ENCODE data around the gene RNU6-9.
A peak's percentile ranks its signal among the peaks of the same experiment; 100 is the strongest.

RNU6-9 gene

DNA sequence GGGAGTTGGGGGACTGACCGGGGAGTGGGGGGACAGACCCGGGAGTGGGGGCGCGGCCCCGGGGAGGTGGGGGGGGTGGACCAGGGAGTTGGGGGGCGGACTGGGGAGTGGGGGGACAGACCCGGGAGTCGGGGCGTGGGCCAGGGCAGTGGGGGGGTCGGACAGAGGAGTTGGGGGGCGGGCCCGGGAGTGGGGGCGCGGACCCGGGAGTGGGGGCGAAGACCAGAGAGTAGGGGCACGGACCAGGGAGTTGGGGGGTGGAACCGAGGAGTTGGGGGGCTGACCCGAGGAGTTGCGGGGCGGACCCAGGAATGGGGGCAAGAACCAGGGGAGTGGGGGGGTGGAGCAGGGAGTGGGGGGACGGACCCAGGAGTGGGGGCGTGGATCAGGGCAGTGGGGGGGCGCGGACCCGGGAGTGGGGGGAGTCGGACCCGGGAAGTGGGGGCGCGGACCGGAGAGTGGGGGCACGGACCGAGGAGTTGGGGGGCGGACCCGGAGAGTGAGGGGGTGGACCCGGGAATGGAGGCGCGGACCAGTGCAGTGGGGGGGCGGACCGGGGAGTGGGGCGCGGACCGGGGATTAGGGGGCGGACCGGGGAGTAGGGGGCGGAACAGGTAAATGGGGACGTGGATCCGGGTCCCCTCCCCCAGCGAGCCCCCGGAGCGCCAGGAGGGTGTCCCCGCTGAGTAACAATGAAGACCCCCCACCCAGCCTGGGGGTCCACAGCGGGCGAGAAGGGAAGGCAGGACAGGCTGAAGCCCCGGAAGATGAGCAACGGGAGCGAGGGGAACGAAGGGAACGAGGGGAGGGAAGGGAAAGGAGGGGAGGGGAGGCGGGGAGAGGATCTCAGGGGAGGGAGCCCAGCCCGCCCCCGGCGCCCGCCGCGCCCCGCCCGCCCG lies 19.1 kb downstream of the RNU6-9 start:
- Mint-ChIP-seq H3K36me3 (peaks cover 13% of the 10 kb centered on the region), H3K27ac (peak overlapping the region; percentile 92), H3K4me3 (peak overlapping the region; percentile 99), H3K4me1 (peaks cover 42% of the 10 kb centered on the region), H3K9me3 (no peaks in the 10 kb centered on the region), H3K27me3 (no peaks in the 10 kb centered on the region)
- ATAC-seq, result peak; percentile 4

DNA sequence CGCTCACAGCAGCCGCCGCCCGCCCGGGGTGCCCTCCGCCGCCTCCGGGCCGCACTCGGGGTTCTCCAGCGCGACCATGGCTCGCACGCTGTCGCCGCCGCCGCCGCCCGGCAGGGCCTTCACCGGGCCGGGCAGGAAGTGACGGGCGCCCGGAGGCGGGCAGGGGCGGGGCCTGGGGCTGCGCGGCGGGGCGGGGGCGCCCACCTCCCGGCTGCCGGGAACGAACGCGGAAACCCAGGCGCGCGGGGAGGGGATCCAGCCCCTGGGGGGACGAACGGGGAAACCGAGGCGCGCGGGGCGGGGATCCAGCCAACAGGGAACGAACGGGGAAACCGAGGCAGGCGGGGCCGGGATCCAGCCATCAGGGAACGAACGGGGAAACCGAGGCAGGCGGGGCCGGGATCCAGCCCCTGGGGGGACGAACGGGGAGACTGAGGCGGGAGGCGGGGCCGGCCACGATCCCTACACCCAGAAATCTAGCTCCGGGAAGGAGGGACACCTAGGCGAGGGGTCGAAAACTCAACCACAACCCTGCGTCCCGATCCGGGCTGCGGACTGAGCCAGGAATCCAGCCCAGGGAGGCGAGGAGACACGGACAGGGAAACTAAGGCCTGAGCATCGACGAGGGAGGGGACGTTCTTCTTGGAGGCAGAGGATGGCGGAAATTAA lies 19.9 kb downstream of the RNU6-9 start, which contains the start of gene R3HDM4:
Gene R3HDM4, minus strand, starts transcription at position 140 of the 669 bp plus-strand sequence. Its CDS starts 62 bp downstream, at position 78.
- peak; percentile 78 for ATAC-seq
- Mint-ChIP-seq H3K9me3 (no peaks in the 10 kb centered on the region), H3K36me3 (peaks cover 13% of the 10 kb centered on the region), H3K27me3 (no peaks in the 10 kb centered on the region), H3K4me3 (peak within 1 kb of the TSS; percentile 99), H3K4me1 (peaks cover 40% of the 10 kb centered on the region), H3K27ac (peak within 1 kb of the TSS; percentile 92)

DNA sequence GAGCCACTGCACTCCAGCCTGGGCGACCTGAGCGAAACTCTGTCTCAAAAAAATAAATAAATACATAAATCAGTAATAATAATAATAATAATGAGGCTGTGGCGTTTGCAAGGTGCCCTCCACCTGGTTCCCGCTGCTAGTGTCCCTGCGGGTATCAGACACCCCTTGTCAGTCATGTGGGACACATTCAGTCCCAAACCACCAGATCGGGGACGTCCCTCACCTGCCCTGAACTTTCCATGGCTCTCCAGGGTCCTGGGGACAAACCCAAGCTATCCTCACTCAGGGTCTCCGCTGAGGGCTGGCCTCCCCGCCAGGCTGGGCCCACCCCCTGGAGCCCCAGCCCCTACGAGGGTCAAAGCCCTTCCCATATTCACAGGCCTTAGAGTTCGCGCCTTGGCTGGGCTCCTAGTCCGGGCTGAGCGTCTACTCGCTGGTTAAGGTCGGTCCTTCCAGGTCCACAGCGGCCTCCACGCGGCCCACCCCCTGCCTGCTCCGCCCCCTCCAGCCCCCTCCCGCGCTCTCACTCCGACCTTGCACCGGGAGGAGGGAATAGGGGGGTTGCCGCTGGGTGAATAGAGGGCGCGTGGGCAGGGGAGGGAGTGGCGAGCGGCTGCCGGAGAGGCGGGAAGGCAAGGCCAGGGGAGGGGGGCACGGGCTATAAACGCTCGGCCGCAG lies 23.5 kb downstream of the RNU6-9 start:
- Mint-ChIP-seq H3K9me3 (no peaks in the 10 kb centered on the region), H3K36me3 (peaks cover 5% of the 10 kb centered on the region), H3K4me1 (peaks cover 41% of the 10 kb centered on the region), H3K27me3 (no peaks in the 10 kb centered on the region), H3K4me3 (peak overlapping the region; percentile 39), H3K27ac (no peak overlapping the region)
- no peak for ATAC-seq

DNA sequence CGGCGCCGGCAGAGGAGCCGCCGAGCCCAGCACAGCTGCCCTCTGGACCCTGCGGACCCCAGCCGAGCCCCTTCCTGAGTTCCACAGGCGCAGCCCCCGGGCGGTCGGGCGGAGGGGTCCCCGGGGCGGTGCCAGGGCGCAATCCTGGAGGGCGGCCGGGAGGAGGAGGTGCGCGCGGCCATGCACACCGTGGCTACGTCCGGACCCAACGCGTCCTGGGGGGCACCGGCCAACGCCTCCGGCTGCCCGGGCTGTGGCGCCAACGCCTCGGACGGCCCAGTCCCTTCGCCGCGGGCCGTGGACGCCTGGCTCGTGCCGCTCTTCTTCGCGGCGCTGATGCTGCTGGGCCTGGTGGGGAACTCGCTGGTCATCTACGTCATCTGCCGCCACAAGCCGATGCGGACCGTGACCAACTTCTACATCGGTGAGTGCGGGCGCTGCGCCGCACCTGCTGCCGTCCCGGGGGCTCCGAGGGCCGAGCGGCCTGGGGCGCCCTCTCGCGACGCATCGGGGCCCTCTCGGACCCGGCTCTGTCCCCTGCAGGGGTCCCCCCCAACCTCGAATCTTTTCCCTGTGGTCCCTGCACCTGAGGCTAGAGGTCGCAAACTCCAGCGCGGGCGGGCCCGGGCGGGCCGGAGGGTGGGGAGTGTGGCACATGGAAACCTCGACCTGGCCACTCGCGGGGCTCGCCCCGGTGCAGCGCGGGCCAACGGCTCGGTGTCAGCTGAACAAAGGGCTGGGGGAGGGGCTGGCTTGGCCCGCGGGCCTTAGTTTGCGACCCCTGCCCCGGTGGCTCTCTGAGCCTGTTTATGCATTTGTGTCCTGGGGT lies 24.3 kb downstream of the RNU6-9 start, which contains the start of gene KISS1R:
Gene KISS1R, plus strand, starts transcription at position 11 of the 829 bp plus-strand sequence. Its CDS starts 170 bp downstream, at position 181.
- Mint-ChIP-seq H3K36me3 (peaks cover 4% of the 10 kb centered on the region), H3K9me3 (no peaks in the 10 kb centered on the region), H3K4me1 (peaks cover 46% of the 10 kb centered on the region), H3K4me3 (peak within 1 kb of the TSS; percentile 60), H3K27me3 (no peaks in the 10 kb centered on the region), H3K27ac (peak within 1 kb of the TSS; percentile 69)
- peak; percentile 32 for ATAC-seq

DNA sequence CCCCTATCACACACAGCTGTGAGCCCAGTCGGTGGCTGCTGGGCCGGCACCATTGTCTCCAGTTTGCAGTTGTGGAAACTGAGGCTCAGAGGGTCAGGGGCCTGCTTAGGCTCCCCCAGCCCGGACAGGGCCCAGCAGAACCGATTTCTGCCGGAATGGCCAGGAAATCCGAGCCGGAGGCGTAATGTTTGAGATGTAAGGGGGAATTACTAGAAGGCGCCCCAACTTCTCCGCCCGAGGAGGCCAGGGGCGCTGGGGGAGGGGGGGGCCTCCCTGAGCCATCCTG lies 24.8 kb downstream of the RNU6-9 start:
- no peak for ATAC-seq
- Mint-ChIP-seq H3K27ac (peak overlapping the region; percentile 69), H3K27me3 (no peaks in the 10 kb centered on the region), H3K9me3 (no peaks in the 10 kb centered on the region), H3K36me3 (no peaks in the 10 kb centered on the region), H3K4me3 (peak overlapping the region; percentile 60), H3K4me1 (peaks cover 46% of the 10 kb centered on the region)

DNA sequence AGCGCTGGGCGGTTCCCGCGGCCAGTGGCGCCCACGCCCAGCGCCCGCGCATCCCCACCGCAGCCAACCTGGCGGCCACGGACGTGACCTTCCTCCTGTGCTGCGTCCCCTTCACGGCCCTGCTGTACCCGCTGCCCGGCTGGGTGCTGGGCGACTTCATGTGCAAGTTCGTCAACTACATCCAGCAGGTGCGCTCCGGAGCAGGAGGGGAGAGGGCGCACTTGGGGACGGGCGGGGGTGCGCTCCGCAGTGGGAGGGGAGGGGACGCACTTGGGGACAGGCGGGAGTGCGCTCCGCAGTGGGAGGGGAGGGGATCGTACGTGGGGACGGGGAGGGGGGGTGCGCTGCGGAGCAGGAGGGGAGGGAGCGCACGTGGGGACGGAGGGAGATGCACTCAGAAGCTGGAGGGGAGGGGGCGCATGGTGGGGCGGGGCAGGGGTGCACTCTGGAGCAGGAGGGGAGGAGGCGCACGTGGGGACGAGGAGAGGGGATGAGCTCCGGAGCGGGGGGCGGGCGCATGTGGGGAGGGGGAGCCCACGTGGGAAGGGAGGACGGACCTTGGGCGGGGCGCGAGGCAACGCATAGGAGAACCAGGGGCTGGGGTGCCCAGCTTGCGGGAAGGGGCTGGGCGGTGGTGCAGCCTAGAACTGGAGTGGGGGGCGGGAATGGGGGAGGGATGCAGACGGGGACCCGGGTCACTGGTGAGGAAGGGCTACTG lies 25.4 kb downstream of the RNU6-9 start:
- ATAC-seq, result no peak
- peaks cover 43% of the 10 kb centered on the region for H3K4me1 Mint-ChIP-seq
- H3K4me3 Mint-ChIP-seq, result peak overlapping the region; percentile 75
- no peaks in the 10 kb centered on the region for H3K27me3 Mint-ChIP-seq
- H3K27ac Mint-ChIP-seq, result peak overlapping the region; percentile 69
- H3K36me3 Mint-ChIP-seq, result no peaks in the 10 kb centered on the region
- no peaks in the 10 kb centered on the region for H3K9me3 Mint-ChIP-seq

DNA sequence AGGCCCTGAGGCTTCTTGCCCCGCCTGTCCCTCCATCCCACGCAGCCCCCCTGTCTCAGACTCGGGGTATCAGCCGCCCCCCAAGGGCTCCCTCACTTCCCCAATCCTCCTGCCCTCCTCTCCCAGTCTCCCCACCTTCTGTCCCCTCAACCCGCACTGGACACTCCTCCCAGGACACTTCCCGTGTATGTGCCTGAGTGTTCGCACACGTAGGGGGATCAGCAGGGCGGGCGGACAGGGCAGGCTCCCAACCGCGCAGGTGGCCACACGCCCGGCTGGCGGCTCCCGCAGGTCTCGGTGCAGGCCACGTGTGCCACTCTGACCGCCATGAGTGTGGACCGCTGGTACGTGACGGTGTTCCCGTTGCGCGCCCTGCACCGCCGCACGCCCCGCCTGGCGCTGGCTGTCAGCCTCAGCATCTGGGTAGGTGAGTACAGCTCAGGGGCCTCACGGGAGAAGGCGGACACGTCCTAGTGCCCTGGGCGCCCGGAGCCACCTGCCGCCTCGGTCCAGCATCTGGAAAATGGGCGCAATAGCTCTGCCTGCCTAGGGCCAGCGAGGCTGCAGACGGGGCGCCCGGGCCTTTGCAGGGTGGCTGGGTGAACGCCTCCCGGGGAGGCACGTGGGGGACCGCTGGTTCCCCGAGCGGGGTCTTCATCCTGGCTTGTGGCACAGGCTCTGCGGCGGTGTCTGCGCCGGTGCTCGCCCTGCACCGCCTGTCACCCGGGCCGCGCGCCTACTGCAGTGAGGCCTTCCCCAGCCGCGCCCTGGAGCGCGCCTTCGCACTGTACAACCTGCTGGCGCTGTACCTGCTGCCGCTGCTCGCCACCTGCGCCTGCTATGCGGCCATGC lies 26.1 kb downstream of the RNU6-9 start:
- peaks cover 45% of the 10 kb centered on the region for H3K4me1 Mint-ChIP-seq
- no peaks in the 10 kb centered on the region for H3K9me3 Mint-ChIP-seq
- ATAC-seq, result peak; percentile 49
- peak overlapping the region; percentile 60 for H3K4me3 Mint-ChIP-seq
- H3K36me3 Mint-ChIP-seq, result no peaks in the 10 kb centered on the region
- H3K27me3 Mint-ChIP-seq, result no peaks in the 10 kb centered on the region
- peak overlapping the region; percentile 69 for H3K27ac Mint-ChIP-seq

DNA sequence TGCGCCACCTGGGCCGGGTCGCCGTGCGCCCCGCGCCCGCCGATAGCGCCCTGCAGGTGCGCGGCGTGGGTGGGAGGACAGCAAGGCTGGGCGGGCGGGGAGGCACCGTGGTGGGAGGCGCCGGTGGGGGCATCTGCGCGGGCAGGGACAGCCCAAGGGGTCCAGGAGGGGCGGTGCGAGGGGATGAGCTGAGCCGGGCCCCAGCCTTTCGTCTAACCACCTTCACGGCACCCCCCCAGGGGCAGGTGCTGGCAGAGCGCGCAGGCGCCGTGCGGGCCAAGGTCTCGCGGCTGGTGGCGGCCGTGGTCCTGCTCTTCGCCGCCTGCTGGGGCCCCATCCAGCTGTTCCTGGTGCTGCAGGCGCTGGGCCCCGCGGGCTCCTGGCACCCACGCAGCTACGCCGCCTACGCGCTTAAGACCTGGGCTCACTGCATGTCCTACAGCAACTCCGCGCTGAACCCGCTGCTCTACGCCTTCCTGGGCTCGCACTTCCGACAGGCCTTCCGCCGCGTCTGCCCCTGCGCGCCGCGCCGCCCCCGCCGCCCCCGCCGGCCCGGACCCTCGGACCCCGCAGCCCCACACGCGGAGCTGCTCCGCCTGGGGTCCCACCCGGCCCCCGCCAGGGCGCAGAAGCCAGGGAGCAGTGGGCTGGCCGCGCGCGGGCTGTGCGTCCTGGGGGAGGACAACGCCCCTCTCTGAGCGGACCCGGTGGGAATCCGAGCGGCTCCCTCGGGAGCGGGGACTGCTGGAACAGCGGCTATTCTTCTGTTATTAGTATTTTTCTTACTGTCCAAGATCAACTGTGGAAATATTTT lies 27.0 kb downstream of the RNU6-9 start:
- no peaks in the 10 kb centered on the region for H3K9me3 Mint-ChIP-seq
- H3K4me3 Mint-ChIP-seq, result peak overlapping the region; percentile 71
- no peaks in the 10 kb centered on the region for H3K27me3 Mint-ChIP-seq
- H3K27ac Mint-ChIP-seq, result peak overlapping the region; percentile 69
- ATAC-seq, result peak; percentile 69
- H3K4me1 Mint-ChIP-seq, result peaks cover 45% of the 10 kb centered on the region
- no peaks in the 10 kb centered on the region for H3K36me3 Mint-ChIP-seq

DNA sequence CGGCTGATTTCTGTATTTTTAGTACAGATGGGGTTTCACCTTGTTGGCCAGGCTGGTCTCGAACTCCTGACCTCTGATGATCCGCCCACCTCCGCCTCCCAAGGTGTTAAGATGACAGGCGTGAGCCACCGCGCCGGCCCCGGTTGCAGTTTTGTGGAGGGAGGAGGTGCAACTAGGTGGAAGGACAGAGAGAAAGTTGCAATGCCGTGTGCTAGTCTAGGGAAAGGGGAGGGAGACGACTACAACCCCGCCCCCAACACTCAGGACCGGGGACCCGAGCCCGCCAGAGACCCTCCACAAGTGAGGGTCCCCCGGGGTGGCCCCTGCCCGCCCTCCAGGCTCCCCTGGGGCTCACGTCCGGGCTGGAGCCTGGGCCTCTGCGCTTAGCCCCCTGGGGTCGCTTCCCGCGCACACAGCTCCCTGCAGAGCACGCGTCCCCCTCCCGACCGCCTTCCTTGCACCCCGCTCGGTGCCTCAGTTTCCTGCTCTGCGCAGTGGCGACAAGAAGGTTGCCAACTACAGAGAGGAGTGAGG lies 31.3 kb downstream of the RNU6-9 start:
- H3K4me3 Mint-ChIP-seq, result peak overlapping the region; percentile 91
- H3K4me1 Mint-ChIP-seq, result peaks cover 34% of the 10 kb centered on the region
- H3K27ac Mint-ChIP-seq, result peak overlapping the region; percentile 89
- ATAC-seq, result no peak
- H3K36me3 Mint-ChIP-seq, result no peaks in the 10 kb centered on the region
- no peaks in the 10 kb centered on the region for H3K9me3 Mint-ChIP-seq
- H3K27me3 Mint-ChIP-seq, result no peaks in the 10 kb centered on the region

DNA sequence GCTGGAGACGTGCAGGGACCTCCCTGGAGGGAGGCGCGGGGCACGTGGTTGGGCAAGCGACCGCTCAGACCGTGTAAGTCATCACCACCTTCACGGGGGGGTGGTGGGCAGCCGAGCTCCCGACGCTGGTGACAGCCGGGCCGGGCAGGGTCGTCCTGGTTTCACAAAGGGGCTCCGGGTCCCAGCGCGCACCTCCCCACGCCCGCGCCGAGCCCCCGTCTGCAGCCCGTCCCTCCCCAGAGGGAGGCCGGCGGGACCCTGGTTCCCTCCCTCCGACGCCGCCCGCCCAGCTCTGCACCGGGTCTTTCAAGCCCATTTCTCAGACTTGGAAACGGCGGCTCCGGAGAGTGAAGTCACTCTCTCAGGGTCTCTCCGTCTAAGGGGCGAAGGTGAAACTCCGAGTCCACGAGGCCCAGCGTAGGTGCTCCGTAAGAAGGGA lies 31.8 kb downstream of the RNU6-9 start:
- Mint-ChIP-seq H3K4me3 (peak overlapping the region; percentile 91), H3K36me3 (peaks cover 5% of the 10 kb centered on the region), H3K27me3 (no peaks in the 10 kb centered on the region), H3K4me1 (peaks cover 39% of the 10 kb centered on the region), H3K9me3 (no peaks in the 10 kb centered on the region), H3K27ac (peak overlapping the region; percentile 89)
- peak; percentile 70 for ATAC-seq

DNA sequence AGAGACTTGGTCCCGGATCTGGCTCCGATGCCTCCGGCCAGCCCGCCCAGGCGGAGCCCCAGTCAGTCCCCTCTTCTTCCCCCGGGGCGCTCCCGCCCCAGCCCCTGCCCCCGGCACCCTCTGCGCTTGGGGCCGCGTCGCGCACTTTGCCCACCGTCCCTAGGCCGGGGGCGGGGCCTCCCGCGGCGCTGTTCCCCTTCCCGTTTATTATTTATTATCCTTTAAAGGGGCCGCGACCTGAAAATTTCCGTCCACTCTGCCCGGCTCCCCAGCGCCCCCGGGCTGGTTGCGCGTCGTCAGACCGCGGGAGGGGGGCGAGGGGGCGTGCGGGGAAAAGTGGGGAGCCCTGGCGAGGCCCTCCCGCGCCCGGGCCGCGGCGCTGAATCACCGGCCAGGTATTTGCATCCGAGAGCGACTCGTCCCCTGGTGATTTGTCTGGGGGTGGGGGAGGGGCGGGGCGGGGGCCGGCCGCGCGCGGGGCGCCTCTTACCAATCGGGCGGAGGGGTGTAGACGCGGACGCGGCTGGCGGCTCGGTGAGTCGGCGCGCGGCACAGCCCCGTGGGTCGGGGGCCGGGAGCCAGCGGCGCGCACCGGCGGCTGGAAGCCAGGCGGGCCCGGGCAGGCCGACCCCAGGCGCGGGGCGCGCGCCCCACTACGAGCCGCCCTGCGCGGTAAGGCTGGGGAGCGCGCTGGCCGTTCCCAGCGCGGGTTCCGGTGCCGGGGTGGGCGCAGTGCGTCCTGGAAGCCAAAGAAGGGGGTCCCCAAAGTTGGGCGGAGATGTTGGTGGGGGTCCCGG lies 32.4 kb downstream of the RNU6-9 start, which contains the start of gene ARID3A:
Gene ARID3A, plus strand, starts transcription at position 510 of the 797 bp plus-strand sequence. CDS start 3,494 bp downstream, outside the sequence.
- H3K27me3 Mint-ChIP-seq, result no peaks in the 10 kb centered on the region
- peak within 1 kb of the TSS; percentile 91 for H3K4me3 Mint-ChIP-seq
- H3K4me1 Mint-ChIP-seq, result peaks cover 40% of the 10 kb centered on the region
- H3K9me3 Mint-ChIP-seq, result no peaks in the 10 kb centered on the region
- peak; percentile 77 for ATAC-seq
- peaks cover 5% of the 10 kb centered on the region for H3K36me3 Mint-ChIP-seq
- peak within 1 kb of the TSS; percentile 89 for H3K27ac Mint-ChIP-seq

DNA sequence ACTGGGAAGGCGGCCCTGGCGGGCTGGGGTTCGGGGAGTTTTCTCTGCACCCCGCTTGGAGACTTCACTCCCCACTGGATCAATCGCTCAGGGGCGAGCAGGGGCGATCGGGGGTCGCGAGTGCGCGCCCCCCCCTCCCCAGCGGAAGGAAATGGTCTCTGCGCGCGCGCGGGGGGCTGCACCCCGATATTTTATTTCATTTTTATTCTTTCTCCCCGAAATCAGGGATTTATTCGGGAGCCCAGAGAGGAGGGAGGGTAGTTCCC lies 33.0 kb downstream of the RNU6-9 start:
- ATAC-seq, result no peak
- Mint-ChIP-seq H3K27ac (peak overlapping the region; percentile 89), H3K36me3 (peaks cover 5% of the 10 kb centered on the region), H3K4me1 (peaks cover 40% of the 10 kb centered on the region), H3K9me3 (no peaks in the 10 kb centered on the region), H3K27me3 (no peaks in the 10 kb centered on the region), H3K4me3 (peak overlapping the region; percentile 81)

Measured in stimulated activated memory B cell treated with anti-CD40 and anti-IgM and Interleukin-4, amounts not matched to agents 10 μg/mL and 1 μg/mL and 100 μg/mL, for 72 hours (primary cell).